K562 (cell line): ENCODE data around the gene NBDY. TPM values are rescaled to one million over a fixed set of nuclear protein-coding genes. Genes with fewer than 3 reads are reported as not detected.

Source experiments
- ATAC-seq: fragments of 200-7000 bp; cut with Tn5 transposase; 3 replicates; pipeline ENCODE4 v1.9.1; 2020; ENCODE audit warnings: moderate library complexity
- BruUV-seq: library from RNA; stranded (reverse); fragments of 400-500 nt; replicated peaks from 2 replicates; lab custom pipeline; 2021; lab: Mats Ljungman, UMichigan
- CTCF ChIA-PET: fragments of 300-600 bp; formaldehyde crosslinking; extraction: SDS; loops from one replicate; lab custom pipeline; 2021; ENCODE audit warnings: low intra/inter-chr PET ratio; lab: Yijun Ruan, JAX
- POLR2A ChIA-PET: fragments of 300-600, 350-650 bp; sonication (Branson Sonifier 250); formaldehyde crosslinking; extraction: SDS; loops from one replicate; lab custom pipeline; 2021; ENCODE audit warnings: antibody characterized with exemption, inconsistent platforms; lab: Yijun Ruan, JAX
- DNase-seq, 4 experiments: peaks; one replicate each; pipeline versions ENCODE4 v3.0.0 to v3.0.0-alpha.2; 2011 to 2018; ENCODE audit warnings: low spot score in 3 of 4, mixed read lengths in 3 of 4; ENCODE audit errors: extremely low read depth in 1 of 4
- FAIRE-seq: peaks from 2 replicates; lab custom pipeline; 2011; peaks lifted over from hg19 to GRCh38; lab: Jason Lieb, UNC
- H2AFZ ChIP-seq: 2 replicates; pipeline ENCODE4 v1.6.0; 2011; ENCODE audit warnings: low read depth, low read length, control low read depth, inconsistent platforms
- H3K27ac ChIP-seq: fragments of 200-600 bp; 3 replicates; pipeline ENCODE4 v1.8.0; 2011; ENCODE audit warnings: low read depth, mild to moderate bottlenecking, control low read depth, inconsistent platforms, low read length, moderate library complexity, mixed read lengths; ENCODE audit errors: extremely low read depth
- H3K27me3 ChIP-seq, 2 experiments: fragments of 300-600 bp in 1 of 2; 2 replicates in 1 of 2; 3 replicates in 1 of 2; pipeline versions ENCODE4 v1.6.0 to v1.8.0; 2011; ENCODE audit warnings: inconsistent platforms in 2 of 2, low read length in 2 of 2, mild to moderate bottlenecking in 1 of 2, mixed read lengths in 1 of 2, moderate library complexity in 1 of 2; ENCODE audit not compliant: control insufficient read depth in 2 of 2, insufficient read depth in 2 of 2
- H3K36me3 ChIP-seq: fragments of 300-600 bp; 3 replicates; pipeline ENCODE4 v1.8.0; 2011; ENCODE audit warnings: mild to moderate bottlenecking, low read length, inconsistent platforms; ENCODE audit not compliant: control insufficient read depth, insufficient read depth
- H3K4me1 ChIP-seq, 2 experiments: fragments of 200-600 bp in 1 of 2; replicated peaks in 1 of 2; 2 replicates in 1 of 2; 3 replicates in 1 of 2; pipeline versions ENCODE4 v1.5.1 to v1.8.0; 2011; ENCODE audit warnings: inconsistent platforms in 2 of 2, low read length in 2 of 2, mild to moderate bottlenecking in 1 of 2, mixed read lengths in 1 of 2, moderate library complexity in 1 of 2; ENCODE audit not compliant: control insufficient read depth in 2 of 2, insufficient read depth in 2 of 2
- H3K4me2 ChIP-seq: 2 replicates; pipeline ENCODE4 v1.6.1; 2011; ENCODE audit warnings: low read length, control low read depth, inconsistent platforms, mixed read lengths; ENCODE audit not compliant: insufficient read depth
- H3K4me3 ChIP-seq: fragments of 200-600 bp; sonication (generic), shearing (Covaris generic); 2 replicates; pipeline ENCODE4 v1.5.1; 2016; ENCODE audit warnings: control low read depth, inconsistent platforms
- H3K79me2 ChIP-seq: fragments of 200-600 bp; 3 replicates; pipeline ENCODE4 v1.8.0; 2011; ENCODE audit warnings: low read length, inconsistent platforms; ENCODE audit not compliant: control insufficient read depth, insufficient read depth
- H3K9ac ChIP-seq, 2 experiments: 2 replicates each; pipeline versions ENCODE4 v1.6.0 to v1.6.1; 2011; ENCODE audit warnings: low read depth in 2 of 2, low read length in 2 of 2, control low read depth in 1 of 2, inconsistent platforms in 1 of 2, mild to moderate bottlenecking in 1 of 2, mixed read lengths in 1 of 2; ENCODE audit not compliant: insufficient read depth in 1 of 2
- H3K9me1 ChIP-seq: one replicate; pipeline ENCODE4 v1.6.0; 2011; ENCODE audit warnings: inconsistent platforms, mild to moderate bottlenecking, low read length, moderate library complexity; ENCODE audit not compliant: control insufficient read depth, insufficient read depth
- H3K9me3 ChIP-seq: replicated peaks from 2 replicates; pipeline ENCODE4 v1.5.1; 2011; ENCODE audit warnings: low read depth, low read length, inconsistent platforms; ENCODE audit not compliant: control insufficient read depth, insufficient read depth
- H4K20me1 ChIP-seq: replicated peaks from 2 replicates; pipeline ENCODE4 v1.6.1; 2011; ENCODE audit warnings: low read length, inconsistent platforms, mixed read lengths; ENCODE audit not compliant: control insufficient read depth, insufficient read depth
- ATF6 ChIP-seq: sonication (generic); formaldehyde crosslinking; IDR thresholded peaks from 2 replicates; pipeline ENCODE4 v1.4.0; 2020; ENCODE audit warnings: mild to moderate bottlenecking, missing genetic modification reagents
- BACH1 ChIP-seq: fragments of 200-800 bp; sonication (Bioruptor generic); IDR thresholded peaks from 2 replicates; pipeline ENCODE4 v1.6.1; 2016; ENCODE audit warnings: missing genetic modification characterization, missing compliant biosample characterization
- HDAC3 ChIP-seq: fragments of 450-650 bp; IDR thresholded peaks from 2 replicates; pipeline ENCODE4 v1.6.1; 2018; ENCODE audit warnings: borderline replicate concordance, mild to moderate bottlenecking, moderate library complexity; ENCODE audit not compliant: partially characterized antibody
- ILF3 ChIP-seq: fragments of 450-650 bp; IDR thresholded peaks from 2 replicates; pipeline ENCODE4 v1.6.1; 2018; ENCODE audit warnings: antibody characterized with exemption, mild to moderate bottlenecking, moderate library complexity, borderline replicate concordance
- KAT2B ChIP-seq: IDR thresholded peaks from one replicate; pipeline ENCODE4 v1.6.1; 2012; ENCODE audit warnings: low read depth, mild to moderate bottlenecking, control low read depth, inconsistent platforms, low read length, moderate library complexity
- KDM2B ChIP-seq: fragments of 250-450 bp; sonication (Bioruptor Pico); IDR thresholded peaks from 2 replicates; pipeline ENCODE4 v1.8.0; 2021; ENCODE audit warnings: mild to moderate bottlenecking, moderate library complexity
- MAFG ChIP-seq: fragments of 450-650 bp; conservative IDR thresholded peaks from 2 replicates; pipeline ENCODE4 v1.6.1; 2016; ENCODE audit warnings: missing genetic modification characterization, missing compliant biosample characterization
- MEIS2 ChIP-seq: fragments of 450-650 bp; IDR thresholded peaks from 2 replicates; pipeline ENCODE4 v1.6.1; 2014; ENCODE audit warnings: mild to moderate bottlenecking; ENCODE audit not compliant: partially characterized antibody
- NELFE ChIP-seq: IDR thresholded peaks from 2 replicates; pipeline ENCODE4 v1.6.1; 2011; ENCODE audit warnings: mild to moderate bottlenecking; ENCODE audit not compliant: insufficient read depth, insufficient read length
- NFRKB ChIP-seq: fragments of 450-650 bp; IDR thresholded peaks from 2 replicates; pipeline ENCODE4 v1.6.1; 2016; ENCODE audit warnings: low read depth
- PHF21A ChIP-seq: fragments of 450-650 bp; IDR thresholded peaks from 2 replicates; pipeline ENCODE4 v1.6.1; 2017; ENCODE audit warnings: low read depth, borderline replicate concordance
- PREB ChIP-seq: sonication (generic); formaldehyde crosslinking; IDR thresholded peaks from 2 replicates; pipeline ENCODE4 v1.8.1; 2023; ENCODE audit warnings: mild to moderate bottlenecking, missing genetic modification reagents
- PURB ChIP-seq: sonication (generic); formaldehyde crosslinking; IDR thresholded peaks from 2 replicates; pipeline ENCODE4 v1.9.0; 2021; ENCODE audit warnings: low read depth, mild to moderate bottlenecking, missing genetic modification reagents
- SIN3B ChIP-seq: fragments of 450-650 bp; IDR thresholded peaks from 2 replicates; pipeline ENCODE4 v1.6.1; 2017; ENCODE audit warnings: low read depth, mild to moderate bottlenecking, moderate library complexity
- ZC3H8 ChIP-seq: fragments of 450-650 bp; IDR thresholded peaks from 2 replicates; pipeline ENCODE4 v1.6.1; 2017
- ZNF707 ChIP-seq: fragments of 250-450 bp; sonication (Bioruptor Pico); conservative IDR thresholded peaks from 2 replicates; pipeline ENCODE4 v1.8.0; 2022; ENCODE audit warnings: inconsistent platforms, mild to moderate bottlenecking, moderate library complexity
- ZNF780A ChIP-seq: fragments of 250-450 bp; sonication (Bioruptor Pico); IDR thresholded peaks from 2 replicates; pipeline ENCODE4 v1.5.0; 2021; ENCODE audit warnings: mild to moderate bottlenecking
- WGBS: fragments of 100-300 bp; shearing (Covaris generic); methylation state at CpG from one replicate; pipeline ENCODE4 v1.1.6; 2016; ENCODE audit warnings: low coverage, mixed read lengths; ENCODE audit not compliant: insufficient coverage; ENCODE audit errors: missing lambda C conversion rate; 5-methylcytosine and 5-hydroxymethylcytosine counted together
- in situ Hi-C: fragments of 300-500 bp; cut with MboI; formaldehyde crosslinking; loops from 4 replicates; pipeline ENCODE4 v1.15.0; 2018; ENCODE audit warnings: inconsistent platforms, mixed read lengths
- intact Hi-C: fragments of 100-400 bp; cut with micrococcal nuclease; formaldehyde crosslinking; loops from 2 replicates; pipeline ENCODE4 v1.14.2; 2022
- polyA plus RNA-seq, 8 experiments: library from polyadenylated mRNA; depleted of rRNA in 4 of 8; stranded (reverse) in 5 of 8; unstranded in 3 of 8; fragments of >200 nt; fragmentation: Nextera tagmentation in 2 of 8; fragmentation: Illumina TruSeq in 1 of 8; extraction: Ambion mirVana in 2 of 8; extraction: Trizol in 1 of 8; gene quantifications; 2 replicates each; pipeline versions ENCODE4 v1.2.1 to v1.2.3, GENCODE V29; 2011 to 2014; ENCODE audit warnings: inconsistent platforms in 1 of 8, missing spikeins in 1 of 8
- total RNA-seq, 7 experiments: library from RNA; depleted of rRNA in 6 of 7; stranded (reverse); fragments of >200 nt in 6 of 7; fragmentation: Illumina TruSeq in 2 of 7; extraction: Trizol in 2 of 7; gene quantifications; 2 replicates each; pipeline versions ENCODE4 v1.2.1 to v1.2.3, GENCODE V29; 2011 to 2021; ENCODE audit warnings: low replicate concordance in 1 of 7
- TF ChIP-seq, protein P1 (sequence below): fragments of 150-350 bp; conservative IDR thresholded peaks from 2 replicates; pipeline ENCODE4 v1.6.1; 2014; ENCODE audit warnings: low read length

Gene NBDY
- total and polyA plus RNA-seq, 9 of the 15 experiments (the other 6 are each of a cell fraction or from before 2014, with no cell fraction given): 1.00 to 24.7 (median 7.0) TPM

DNA sequence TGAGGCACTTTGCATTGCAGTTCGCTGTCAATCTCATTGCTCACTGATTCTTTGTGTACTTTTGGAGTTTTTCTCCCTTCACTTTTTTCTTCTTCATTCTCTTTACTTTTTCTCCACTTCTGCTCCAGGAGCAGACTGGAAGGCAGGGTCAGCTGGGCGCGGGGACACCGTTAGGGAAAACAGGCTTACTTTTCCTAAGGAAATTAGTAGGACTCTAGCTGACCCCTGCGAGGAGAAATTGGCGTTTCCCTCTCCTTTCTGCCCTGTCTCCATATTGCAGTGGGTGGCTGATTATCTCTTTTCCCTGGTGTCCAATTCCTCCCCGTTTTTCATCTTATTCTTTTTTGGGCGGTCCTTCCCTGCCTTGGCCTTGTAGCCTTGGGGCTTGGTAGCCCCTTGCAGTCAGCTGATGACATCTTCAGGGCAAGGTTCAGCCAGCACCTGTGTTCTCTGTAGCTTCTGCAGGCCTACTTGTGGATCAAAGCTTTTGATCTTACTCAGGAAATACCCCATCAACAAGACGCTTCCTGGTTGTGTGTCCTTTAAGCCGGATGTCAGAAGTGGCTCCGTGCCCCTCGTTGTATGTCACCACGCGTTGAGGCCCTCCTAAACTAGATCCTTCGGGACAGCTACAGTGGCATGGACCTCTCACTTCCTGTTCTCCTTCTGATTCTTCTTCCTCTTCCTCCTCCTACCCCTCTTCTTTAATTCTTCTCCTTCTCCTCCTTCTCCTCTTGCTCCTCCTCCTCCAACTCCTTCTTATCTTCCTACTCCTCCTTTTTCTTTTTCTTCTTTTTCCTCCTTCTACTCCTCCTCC, 36.1 kb downstream of the NBDY start:
- Histone ChIP-seq H3K9ac (no peak overlapping the region), H3K36me3 (no peaks in the 10 kb centered on the region), H3K4me2 (no peak overlapping the region), H4K20me1 (no peaks in the 10 kb centered on the region), H3K27ac (no peak overlapping the region), H3K4me1 (peaks cover 0 to 3% of the 10 kb centered on the region in 2 experiments; a peak in 2 of 5 replicates), H2AFZ (no peak overlapping the region), H3K4me3 (no peak overlapping the region), H3K9me3 (no peaks in the 10 kb centered on the region), H3K9me1 (no peaks in the 10 kb centered on the region), H3K27me3 (no peaks in the 10 kb centered on the region; a peak in 1 of 5 replicates), H3K79me2 (no peaks in the 10 kb centered on the region)
- no peak for FAIRE-seq
- POLR2A ChIA-PET: no interaction called here
- 42% methylated on average over 12 of the region's 15 CpGs for WGBS
- no peak for DNase-seq
- in situ Hi-C loops (no loop called here), intact Hi-C loops (no loop called here)
- CTCF ChIA-PET: interaction anchor here (1.5 kb wide), 1 partner anchor 213 kb away, joined by 4 read pairs; no protein-coding TSS in a partner anchor
- no TSS peak for BruUV-seq
- no peak for ATAC-seq
- TF ChIP-seq ZNF707 (CRISPR knock-in tag) (no peak), KAT2B (no peak), ATF6 (CRISPR knock-in tag) (no peak), SIN3B (no peak), ZC3H8 (no peak), HDAC3 (no peak), MAFG (tag) (no peak), PURB (no peak), NELFE (no peak), ZNF780A (CRISPR knock-in tag) (no peak), MEIS2 (no peak), KDM2B (CRISPR knock-in tag) (no peak), PHF21A (no peak), ILF3 (no peak), NFRKB (no peak), PREB (CRISPR knock-in tag) (no peak), BACH1 (tag) (no peak)
- TF ChIP-seq, protein P1, sequence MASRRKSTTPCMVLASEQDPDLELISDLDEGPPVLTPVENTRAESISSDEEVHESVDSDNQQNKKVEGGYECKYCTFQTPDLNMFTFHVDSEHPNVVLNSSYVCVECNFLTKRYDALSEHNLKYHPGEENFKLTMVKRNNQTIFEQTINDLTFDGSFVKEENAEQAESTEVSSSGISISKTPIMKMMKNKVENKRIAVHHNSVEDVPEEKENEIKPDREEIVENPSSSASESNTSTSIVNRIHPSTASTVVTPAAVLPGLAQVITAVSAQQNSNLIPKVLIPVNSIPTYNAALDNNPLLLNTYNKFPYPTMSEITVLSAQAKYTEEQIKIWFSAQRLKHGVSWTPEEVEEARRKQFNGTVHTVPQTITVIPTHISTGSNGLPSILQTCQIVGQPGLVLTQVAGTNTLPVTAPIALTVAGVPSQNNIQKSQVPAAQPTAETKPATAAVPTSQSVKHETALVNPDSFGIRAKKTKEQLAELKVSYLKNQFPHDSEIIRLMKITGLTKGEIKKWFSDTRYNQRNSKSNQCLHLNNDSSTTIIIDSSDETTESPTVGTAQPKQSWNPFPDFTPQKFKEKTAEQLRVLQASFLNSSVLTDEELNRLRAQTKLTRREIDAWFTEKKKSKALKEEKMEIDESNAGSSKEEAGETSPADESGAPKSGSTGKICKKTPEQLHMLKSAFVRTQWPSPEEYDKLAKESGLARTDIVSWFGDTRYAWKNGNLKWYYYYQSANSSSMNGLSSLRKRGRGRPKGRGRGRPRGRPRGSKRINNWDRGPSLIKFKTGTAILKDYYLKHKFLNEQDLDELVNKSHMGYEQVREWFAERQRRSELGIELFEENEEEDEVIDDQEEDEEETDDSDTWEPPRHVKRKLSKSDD: no peak
